Activated T-helper 9 cell treated with anti-CD3 and anti-CD28 coated beads, Interleukin-2, amount 50 U/mL, for 16 hours (primary cell): ENCODE results near the gene OR1M1.
"Not testable (repeated sequence)": the region's sequence is repeated elsewhere in the genome, so short reads cannot be mapped to it uniquely, and the experiment has no call there.

Experiments used
- DNase-seq: peaks from one replicate; pipeline ENCODE4 v3.0.0-alpha.2; 2020; ENCODE audit warnings: low read depth

OR1M1 gene, protein sequence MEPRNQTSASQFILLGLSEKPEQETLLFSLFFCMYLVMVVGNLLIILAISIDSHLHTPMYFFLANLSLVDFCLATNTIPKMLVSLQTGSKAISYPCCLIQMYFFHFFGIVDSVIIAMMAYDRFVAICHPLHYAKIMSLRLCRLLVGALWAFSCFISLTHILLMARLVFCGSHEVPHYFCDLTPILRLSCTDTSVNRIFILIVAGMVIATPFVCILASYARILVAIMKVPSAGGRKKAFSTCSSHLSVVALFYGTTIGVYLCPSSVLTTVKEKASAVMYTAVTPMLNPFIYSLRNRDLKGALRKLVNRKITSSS

DNA sequence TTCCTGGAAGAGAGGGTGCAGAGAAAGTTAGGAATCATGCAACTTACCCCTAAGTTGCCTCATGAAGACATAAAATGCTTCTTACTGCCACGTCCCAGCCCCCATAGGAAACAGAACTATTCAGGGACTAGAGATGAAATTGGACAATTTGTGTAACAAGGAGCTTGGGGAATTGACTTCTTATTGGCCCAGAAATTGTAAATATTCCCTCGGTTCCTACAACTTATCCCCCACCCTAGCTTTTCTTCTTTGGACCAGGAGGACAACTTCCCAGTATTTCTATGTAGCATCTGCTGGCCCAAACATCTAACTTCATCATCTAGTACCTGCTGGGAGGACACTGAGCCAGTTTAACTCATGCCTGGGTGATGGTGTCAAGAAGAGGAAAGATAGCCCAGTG lies at the start of gene OR1M1:
TSS of gene OR1M1 (plus strand) at position 301 of the 400 bp plus-strand sequence. CDS start 6,184 bp downstream, outside the sequence.
- no peak for DNase-seq

DNA sequence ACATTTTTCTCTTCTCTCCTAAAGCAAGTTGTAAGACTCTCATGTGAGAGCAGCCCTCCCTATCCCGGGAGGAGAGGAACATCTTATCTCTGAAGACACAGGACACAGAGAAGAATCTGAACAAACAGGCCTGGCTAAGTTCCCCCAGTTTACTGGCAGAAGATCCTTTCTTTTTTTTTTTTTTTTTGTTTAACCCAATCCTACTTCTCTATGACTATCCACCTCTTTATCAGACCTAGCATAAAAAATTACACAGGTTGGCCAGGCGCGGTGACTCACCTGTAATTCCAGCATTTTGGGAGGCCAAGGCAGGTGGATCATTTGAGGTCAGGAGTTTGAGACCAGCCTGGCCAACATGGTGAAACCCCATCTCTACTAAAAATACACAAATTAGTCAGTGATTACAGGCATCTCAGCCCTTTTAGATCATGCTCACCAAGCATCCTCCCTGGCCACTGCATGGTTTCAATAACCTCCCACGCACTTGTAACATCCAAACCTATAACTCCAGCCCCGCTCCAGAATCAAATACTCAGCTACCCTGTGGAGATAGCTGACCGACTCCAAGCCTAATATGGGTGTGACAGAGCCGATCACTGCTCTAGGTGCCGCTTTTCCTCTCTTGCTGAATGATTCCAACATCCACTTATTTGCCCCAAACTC lies 49.3 kb upstream of the OR1M1 start:
- DNase-seq: no peak

DNA sequence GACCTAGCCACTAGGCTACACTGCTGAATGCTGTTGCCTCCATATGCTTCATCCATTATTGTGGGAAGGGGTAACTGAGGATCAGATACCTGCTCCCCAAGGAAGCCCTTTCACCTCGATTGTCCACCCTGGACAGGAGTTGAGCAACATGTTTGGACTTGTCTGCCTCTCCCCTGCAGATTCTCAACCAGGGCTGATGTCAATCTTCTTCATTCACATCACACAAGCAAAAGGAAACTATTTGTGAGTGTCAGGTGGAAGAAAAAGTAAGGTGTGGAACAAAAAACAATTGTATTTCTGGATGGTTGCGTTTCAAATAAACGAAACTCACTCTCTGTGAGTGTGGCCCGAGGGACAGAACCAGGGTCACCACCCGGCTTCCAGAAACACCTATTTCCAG lies 47.1 kb upstream of the OR1M1 start:
- DNase-seq: no peak

DNA sequence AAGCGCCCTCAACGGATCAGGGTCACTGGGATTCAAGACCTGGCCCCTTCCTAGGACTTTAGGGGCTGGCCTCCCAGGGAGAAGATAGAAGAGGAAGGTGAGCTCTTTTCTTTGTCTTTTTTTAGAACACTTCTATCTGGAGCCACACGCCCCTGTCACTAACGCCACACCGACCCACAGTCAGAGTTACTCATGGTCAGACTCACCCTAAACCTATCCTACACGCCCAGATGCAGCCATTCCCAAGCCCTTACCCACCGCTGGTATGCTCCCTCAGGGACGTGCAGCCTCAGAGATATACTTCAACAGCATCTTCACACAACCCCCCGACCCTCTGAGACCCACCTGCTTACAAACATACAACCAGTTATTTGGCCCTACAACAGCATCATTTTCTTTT lies 46.7 kb upstream of the OR1M1 start:
- no peak for DNase-seq

DNA sequence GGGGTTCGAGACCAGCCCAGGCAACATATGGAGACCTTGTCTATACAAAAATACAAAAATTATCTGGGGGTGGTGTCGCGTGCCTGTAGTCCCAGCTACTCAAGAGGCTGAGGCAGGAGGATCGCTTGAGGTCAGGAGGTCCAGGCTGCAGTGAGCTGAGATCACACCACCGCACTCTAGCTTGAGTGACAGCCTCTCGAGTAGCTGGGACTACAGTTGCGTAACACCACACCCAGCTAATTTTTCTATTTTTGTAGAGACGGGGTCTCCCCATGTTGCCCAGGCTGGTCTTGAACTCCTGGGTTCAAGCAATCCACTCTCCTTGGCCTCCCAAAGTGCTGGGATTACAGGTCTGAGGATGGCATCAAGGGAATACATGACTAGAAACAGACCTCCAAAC lies 45.8 kb upstream of the OR1M1 start:
- DNase-seq: no peak

DNA sequence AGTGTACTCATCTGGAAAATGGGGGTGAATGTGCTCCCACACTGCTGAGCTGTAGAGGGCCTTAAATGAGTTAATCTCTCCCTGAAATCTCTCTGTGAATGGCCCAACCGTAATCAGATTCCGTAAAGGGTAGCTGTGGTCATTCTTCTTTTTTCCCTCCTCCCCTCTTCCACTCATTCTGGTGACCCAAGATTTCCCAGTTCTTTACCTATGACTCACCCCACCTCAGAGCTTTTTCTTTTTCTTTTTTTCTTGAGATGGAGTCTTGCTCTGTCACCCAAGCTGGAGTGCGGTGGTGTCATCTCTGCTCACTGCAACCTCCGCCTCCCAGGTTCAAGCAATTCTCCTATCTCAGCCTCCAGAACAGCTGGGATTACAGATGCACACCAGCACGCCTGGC lies 43.3 kb upstream of the OR1M1 start:
- no peak for DNase-seq

DNA sequence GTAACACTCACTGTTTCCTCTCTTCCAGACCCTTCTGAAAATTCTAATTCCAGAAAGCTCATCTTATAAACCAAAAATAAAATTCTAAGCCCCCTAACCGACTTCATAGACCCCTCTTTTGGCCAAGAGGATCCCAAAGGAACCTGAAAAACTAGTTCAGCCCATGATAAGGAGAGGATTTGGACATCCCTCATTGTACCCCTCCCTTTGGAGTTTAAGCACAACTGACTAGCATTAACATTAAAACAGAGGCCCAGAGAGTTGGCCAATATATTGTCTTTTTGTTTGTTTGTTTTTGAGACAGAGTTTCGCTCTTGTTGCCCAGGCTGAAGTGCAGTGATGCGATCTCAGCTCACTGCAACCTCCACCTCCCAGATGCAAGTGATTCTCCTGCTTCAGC lies 42.4 kb upstream of the OR1M1 start:
- no peak for DNase-seq

DNA sequence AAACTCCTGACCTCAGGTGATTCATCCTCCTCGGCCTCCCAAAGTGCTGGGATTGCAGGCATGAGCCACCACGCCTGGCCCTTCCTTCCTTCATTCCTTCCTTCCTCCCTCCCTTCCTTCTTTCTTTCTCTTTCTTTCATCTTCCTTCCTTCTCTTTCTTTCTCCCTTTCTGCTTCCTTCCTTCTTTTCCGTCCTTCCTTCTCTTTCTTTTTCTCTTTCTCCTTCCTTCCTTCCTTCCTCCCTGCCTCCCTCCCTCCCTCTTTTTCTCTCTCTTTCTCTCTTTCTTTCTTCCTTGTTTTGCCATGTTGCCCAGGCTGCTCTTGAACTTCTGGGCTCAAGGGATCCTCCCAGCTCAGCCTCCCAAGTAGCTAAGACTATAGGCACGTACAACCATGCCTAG lies 40.2 kb upstream of the OR1M1 start:
- no peak for DNase-seq

DNA sequence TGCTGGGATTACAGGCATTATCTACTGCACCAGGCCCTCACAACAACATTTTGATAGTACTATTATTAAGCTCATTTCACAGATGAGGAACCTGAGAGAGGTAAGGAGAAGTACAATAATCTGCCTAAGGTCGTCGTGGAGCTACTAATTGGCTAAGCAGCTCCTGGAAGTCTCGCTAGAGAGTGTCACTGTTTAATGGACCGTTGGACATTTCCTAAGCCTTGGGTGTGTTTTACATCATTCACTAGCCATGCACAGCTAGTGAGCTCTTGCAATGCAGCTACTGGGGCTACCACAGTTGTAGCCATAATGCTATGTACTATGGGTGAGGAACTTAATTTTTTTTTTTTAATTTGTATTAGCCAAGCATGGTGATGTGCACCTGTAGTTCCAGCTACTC lies 34.0 kb upstream of the OR1M1 start:
- no peak for DNase-seq

DNA sequence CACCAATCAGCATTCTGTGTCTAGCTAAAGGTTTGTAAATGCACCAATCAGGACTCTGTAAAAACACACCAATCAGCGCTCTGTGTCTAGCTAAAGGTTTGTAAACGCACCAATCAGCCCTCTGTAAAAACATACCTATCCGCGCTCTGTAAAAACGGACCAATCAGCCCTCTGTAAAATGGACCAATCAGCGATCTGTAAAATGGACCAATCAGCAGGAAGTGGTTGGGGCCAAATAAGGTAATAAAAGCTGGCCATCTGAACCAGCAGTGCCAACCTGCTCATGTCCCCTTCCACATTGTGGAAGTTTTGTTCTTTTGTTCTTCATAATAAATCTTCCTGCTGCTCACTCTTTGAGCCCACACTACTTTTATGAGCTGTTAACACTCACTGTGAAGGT lies 33.2 kb upstream of the OR1M1 start:
- DNase-seq: not testable (repeated sequence)

DNA sequence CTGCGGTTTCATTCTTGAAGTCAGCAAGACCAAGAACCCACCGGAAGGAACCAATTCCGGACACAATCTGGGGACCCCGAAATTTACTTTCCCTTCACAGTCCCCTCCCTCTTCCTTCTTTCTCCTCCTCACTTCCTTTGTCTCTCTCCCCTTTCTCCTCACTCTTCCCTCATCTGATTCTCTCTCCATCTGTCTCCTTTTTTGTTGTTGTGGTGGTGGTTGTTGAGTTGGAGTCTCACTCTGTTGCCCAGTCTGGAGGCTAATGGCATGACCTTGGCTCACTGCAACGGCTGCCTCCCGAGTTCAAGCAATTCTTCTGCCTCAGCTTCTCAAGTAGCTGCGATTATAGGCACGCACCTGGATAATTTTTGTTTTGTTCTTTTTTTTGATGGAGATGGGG lies 32.7 kb upstream of the OR1M1 start:
- no peak for DNase-seq

DNA sequence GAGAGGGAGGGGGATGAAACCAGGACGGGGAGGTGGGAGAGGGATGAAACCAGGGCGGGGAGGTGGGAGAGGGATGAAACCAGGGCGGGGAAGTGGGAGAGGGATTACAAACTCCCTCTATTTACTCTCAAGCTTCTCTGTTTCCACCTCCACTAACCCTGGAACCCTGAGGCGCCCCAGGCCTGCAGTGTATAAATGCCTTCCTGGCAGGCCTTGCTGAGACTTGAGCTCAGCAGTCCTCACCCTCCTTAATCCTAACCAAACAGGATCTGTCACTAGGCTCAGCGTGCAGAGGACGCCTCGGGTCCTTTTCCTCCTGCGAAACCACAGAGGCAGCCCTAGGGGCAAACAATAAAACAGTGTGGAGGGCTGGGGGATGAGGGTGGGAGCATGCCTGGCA lies 32.1 kb upstream of the OR1M1 start:
- no peak for DNase-seq

DNA sequence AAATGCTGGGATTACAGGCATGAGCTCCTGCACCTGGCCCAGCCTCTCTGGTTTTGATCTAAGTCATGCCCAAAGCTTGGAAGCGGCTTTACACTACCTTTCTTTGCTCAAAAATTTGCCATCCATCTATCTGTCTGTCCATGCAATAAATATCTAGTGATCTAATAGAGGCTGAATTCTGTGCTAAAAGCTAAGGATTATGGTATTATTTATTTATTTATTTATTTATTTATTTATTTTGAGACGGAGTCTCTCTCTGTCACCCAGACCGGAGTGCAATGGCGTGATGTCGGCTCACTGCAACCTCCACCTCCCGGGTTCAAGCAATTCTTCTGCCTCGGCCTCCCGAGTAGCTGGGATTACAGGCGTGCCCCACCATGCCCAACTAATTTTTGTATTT lies 30.7 kb upstream of the OR1M1 start:
- not testable (repeated sequence) for DNase-seq

DNA sequence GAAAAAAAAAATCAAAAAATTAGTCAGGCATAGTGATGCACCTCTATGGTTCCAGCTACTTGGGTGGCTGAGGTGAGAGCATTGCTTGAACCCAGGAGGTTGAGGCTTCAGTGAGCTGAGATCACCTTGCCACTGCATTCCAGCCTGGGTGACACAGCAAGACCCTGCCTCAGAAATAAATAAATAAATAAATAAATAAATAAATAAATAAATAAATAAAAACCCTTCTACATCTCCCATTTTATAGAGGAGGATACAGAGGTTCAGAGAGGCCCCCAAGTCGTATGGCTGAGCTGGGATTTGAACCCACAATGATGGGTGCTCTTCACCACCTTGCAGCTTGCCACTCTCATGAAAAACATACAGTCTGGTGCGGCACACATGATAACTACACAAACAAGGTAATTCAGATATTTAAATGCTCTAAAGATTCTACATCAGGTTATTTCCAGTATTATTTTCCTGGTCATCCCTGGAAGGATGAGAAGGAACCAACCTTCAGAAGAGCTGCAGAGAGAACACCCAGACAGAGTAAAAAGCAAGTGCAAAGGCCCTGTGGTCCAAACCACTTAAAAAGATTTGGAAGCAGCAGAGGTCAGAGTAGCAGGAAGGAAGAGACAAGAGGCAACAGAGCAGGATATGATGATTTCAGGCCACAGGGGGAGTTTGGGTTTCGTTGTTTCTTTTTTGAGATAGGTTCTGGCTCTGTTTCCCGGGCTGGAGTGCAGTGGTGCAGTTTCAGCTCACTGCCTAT lies 29.2 kb upstream of the OR1M1 start:
- DNase-seq: no peak

DNA sequence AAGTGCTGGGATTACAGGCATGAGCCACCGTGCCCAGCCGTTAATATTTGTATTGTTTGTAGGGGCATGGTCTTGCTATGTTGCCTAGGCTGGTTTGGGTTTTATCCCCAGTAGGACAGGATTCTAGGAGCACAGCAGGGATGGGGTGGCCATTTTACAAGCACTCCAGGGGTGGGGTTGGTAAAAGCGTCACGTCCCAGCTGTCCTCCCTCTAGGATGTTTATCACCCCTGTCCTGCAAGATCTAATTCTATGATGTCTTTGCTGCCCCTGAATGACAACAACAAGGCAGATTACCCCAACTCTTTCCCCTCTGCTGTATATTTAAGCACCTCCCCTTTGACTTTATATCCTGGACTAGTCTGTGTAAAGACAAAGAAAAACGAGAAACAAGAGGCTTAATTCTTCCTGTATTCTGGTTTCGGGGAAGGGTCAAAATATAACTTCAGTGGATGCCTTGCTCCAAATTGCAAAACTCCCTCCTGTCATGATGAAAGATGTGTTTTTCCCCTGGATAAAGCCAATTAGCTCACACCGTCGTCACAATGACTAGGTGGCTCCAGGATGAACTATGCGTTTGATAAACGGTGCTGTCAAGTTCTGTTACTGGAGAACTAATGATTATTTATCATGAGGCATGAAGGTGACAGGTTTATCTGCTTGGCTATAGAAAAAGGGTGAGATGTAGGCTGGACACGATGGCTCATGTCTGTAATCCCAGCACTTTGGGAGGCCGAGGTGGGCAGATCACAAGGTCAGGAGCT lies 27.8 kb upstream of the OR1M1 start:
- DNase-seq: no peak

DNA sequence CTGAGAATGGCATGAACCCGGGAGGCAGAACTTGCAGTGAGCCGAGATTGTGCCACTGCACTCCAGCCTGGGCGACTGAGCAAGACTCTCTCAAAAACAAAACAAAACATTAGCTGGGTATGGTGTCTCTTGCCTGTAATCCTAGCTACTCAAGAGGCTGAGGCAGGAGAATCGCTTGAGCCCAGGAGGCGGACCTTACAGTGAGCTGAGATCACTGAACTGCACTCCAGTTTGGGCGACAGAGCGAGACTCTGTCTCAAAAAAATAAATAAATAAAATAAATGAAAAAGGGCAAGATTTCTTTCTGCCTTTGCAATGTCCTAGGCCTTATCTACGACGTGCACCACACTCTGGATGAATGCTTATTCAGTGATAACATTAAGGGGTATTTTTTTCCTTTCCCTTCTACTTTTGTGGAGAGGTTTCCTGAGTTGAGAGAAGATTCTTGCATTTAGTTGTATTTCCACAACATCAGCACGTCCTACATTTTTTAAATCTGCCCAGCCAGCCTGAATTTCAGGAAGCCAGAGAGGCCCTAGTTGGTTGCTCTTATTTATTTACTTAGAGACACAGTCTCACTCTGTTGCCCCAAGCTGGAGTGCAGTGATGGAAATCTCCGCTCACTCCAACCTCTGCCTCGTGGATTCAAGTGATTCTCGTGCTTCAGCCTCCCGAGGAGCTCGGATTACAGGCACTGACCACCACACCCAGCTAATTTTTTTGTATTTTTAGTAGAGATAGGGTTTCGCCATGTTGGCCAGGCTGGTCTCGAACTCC lies 26.1 kb upstream of the OR1M1 start:
- no peak for DNase-seq

DNA sequence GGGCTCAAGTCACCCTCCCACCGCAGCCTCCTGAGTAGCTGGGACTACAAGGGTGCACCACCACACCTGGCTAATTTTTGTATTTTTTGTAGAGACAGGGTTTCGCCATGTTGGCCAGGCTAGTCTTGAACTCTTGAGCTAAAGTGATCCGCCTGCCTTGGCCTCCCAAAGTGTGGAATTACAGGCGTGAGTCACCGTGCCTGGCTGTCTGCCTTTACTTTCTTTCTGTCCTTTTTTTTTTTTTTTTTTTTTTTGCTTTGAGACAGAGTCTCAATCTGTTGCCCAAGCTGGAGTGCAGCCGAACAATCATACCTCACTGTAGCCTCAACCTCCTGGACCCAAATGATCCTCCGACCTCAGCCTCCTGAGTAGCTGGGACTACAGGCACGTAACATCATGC lies 25.0 kb upstream of the OR1M1 start:
- no peak for DNase-seq

DNA sequence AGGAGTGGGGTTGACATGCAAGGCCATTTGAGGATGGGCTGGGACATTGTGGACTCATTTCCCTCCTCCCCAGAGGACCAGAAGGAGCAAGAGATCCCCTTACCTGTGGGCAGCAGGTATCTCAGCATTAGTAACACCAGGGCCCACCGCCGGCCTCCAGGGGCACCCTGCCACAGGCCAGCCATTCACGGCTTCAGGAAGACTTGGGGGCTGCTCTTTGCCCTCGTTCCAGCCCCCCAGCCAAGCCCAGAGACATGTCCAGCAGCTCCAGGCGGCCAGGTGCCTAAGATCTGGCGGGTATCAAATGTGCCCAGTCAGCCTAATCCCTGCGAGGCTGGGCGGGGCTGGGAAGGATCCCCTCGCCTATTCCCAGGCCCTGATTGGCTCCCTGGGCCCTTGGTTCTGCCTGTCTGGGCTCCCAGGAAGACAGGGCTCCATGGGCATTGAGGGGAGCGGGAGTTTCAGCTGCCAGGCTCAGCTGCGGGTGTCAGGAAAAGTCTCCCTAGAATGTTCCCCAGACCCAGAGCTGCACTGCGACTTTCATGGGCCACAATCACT lies 21.3 kb upstream of the OR1M1 start:
- DNase-seq: no peak

DNA sequence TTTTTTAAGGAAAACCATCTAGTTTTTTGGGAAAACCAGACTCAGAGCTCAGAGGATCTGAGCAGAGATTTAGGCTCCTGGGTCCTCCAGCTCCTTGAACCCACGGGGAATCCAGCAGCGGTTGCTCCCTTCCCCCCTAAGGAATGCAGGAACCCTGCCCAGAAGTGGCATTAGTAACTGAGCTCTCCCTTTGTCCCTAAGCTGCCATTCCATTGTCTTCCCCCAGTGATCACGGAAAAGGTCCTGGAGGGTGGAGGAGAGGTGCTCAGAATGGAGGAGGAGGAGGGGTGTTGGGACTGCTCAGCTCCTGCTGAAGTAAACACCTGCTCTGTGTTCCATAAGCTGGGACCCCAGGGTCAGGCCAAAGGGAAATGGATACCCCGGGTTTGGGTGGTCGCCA lies 16.8 kb upstream of the OR1M1 start:
- no peak for DNase-seq

DNA sequence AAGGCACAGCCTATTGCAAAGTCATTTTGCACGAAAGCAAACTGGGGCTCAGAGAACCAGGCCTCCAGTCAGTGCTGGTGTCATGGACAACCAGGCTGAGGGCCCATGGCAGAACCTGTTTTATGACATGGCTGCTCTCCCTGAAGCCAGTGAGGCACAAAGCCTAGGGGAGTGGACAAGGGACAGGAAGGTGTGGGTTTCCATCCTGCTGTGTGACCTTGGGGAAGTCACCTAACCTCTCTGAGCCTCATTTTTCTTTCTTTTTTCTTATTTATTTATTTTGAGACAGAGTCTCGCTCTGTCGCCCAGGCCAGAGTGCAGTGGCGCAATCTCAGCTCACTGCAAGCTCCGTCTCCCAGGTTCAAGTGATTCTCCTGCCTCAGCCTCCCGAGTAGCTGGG lies 15.1 kb upstream of the OR1M1 start:
- not testable (repeated sequence) for DNase-seq

DNA sequence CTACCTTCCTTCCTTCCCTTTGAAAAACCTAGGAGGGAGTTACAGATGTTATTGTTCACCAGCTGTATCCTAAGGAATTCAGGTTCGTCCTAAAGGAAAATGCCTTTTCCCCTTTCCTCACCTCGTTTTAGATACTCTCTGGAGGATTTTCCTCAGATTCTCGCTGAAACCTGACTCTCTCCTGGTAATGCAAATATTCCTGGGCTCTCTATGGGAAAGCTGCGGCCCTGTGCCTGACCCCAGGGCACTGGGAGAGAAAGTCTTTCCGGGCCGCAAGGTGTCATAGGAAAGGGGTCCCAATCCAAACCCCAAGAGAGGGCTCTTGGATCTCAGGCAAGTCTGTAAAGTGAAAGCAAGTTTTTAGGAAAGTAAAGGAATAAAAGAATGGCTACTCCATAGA lies 13.1 kb upstream of the OR1M1 start:
- DNase-seq: no peak
